H1 (cell line): ENCODE data around the gene DPP4. TPM values are rescaled to one million over a fixed set of nuclear protein-coding genes. Genes with fewer than 3 reads are reported as not detected.

Source experiments
- HDAC6 ChIP-seq: IDR thresholded peaks from one replicate; pipeline ENCODE4 v1.7.1; 2012; ENCODE audit warnings: low read depth, mild to moderate bottlenecking, inconsistent platforms, low read length, moderate library complexity
- POU5F1 ChIP-seq: IDR thresholded peaks from 2 replicates; pipeline ENCODE4 v1.6.1; 2011; ENCODE audit warnings: low read depth, mild to moderate bottlenecking, low read length, moderate library complexity
- RFX5 ChIP-seq: IDR thresholded peaks from 2 replicates; pipeline ENCODE4 v1.6.1; 2011; ENCODE audit warnings: low read depth, low read length, improper control_type of control experiment, borderline replicate concordance
- polyA plus RNA-seq, 7 experiments: library from polyadenylated mRNA; depleted of rRNA in 3 of 7; stranded (reverse) in 5 of 7; unstranded in 2 of 7; fragments of >200 nt in 5 of 7; fragments of 200-250 nt in 2 of 7; gene quantifications; 1 replicate in 5 of 7; 2 replicates in 1 of 7; 4 replicates in 1 of 7; pipeline versions ENCODE4 v1.2.1 to v1.2.3, GENCODE V29; 2011 to 2013; ENCODE audit warnings: missing spikeins in 2 of 7, mixed read lengths in 2 of 7
- total RNA-seq: library from RNA; stranded (reverse); fragmentation: NEBNext Ultra II Directional; extraction: Animal tissue kit (Norgen Biotek cat#: 25700); gene quantifications from 2 replicates; pipeline ENCODE4 v1.2.1, GENCODE V29; 2021
- TF ChIP-seq, protein P1 (sequence below): fragments of 300-600 bp; sonication (generic); IDR thresholded peaks from 2 replicates; pipeline ENCODE4 v1.7.1; 2012; ENCODE audit warnings: low read length, moderate library complexity, mild to moderate bottlenecking, inconsistent platforms; ENCODE audit not compliant: insufficient replicate concordance

DPP4 gene
- total and polyA plus RNA-seq, 2 of the 8 experiments (the other 6 are each of a cell fraction or from before 2014, with no cell fraction given), result 1.3 to 3.1 TPM

DNA sequence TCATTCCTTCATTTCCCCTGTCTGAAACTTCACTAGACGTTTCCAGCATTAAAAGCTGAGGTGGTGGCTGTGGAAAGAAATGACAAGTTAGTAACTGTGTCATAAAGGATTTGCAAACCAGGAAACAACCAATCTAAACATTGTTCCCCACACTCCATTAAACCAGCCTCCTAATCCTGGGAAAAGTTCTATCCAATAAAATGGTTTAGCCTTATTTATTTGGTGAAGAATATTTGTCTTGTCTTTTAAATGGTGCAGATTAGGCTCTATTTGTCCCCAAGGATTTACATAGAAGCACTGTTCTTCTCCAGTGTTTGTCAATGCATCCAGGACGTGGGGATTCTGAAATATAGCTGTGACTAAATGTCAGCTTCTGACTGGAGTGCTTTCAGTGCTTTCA, 10.5 kb upstream of the DPP4 start (continued):
- TF ChIP-seq, protein P1, sequence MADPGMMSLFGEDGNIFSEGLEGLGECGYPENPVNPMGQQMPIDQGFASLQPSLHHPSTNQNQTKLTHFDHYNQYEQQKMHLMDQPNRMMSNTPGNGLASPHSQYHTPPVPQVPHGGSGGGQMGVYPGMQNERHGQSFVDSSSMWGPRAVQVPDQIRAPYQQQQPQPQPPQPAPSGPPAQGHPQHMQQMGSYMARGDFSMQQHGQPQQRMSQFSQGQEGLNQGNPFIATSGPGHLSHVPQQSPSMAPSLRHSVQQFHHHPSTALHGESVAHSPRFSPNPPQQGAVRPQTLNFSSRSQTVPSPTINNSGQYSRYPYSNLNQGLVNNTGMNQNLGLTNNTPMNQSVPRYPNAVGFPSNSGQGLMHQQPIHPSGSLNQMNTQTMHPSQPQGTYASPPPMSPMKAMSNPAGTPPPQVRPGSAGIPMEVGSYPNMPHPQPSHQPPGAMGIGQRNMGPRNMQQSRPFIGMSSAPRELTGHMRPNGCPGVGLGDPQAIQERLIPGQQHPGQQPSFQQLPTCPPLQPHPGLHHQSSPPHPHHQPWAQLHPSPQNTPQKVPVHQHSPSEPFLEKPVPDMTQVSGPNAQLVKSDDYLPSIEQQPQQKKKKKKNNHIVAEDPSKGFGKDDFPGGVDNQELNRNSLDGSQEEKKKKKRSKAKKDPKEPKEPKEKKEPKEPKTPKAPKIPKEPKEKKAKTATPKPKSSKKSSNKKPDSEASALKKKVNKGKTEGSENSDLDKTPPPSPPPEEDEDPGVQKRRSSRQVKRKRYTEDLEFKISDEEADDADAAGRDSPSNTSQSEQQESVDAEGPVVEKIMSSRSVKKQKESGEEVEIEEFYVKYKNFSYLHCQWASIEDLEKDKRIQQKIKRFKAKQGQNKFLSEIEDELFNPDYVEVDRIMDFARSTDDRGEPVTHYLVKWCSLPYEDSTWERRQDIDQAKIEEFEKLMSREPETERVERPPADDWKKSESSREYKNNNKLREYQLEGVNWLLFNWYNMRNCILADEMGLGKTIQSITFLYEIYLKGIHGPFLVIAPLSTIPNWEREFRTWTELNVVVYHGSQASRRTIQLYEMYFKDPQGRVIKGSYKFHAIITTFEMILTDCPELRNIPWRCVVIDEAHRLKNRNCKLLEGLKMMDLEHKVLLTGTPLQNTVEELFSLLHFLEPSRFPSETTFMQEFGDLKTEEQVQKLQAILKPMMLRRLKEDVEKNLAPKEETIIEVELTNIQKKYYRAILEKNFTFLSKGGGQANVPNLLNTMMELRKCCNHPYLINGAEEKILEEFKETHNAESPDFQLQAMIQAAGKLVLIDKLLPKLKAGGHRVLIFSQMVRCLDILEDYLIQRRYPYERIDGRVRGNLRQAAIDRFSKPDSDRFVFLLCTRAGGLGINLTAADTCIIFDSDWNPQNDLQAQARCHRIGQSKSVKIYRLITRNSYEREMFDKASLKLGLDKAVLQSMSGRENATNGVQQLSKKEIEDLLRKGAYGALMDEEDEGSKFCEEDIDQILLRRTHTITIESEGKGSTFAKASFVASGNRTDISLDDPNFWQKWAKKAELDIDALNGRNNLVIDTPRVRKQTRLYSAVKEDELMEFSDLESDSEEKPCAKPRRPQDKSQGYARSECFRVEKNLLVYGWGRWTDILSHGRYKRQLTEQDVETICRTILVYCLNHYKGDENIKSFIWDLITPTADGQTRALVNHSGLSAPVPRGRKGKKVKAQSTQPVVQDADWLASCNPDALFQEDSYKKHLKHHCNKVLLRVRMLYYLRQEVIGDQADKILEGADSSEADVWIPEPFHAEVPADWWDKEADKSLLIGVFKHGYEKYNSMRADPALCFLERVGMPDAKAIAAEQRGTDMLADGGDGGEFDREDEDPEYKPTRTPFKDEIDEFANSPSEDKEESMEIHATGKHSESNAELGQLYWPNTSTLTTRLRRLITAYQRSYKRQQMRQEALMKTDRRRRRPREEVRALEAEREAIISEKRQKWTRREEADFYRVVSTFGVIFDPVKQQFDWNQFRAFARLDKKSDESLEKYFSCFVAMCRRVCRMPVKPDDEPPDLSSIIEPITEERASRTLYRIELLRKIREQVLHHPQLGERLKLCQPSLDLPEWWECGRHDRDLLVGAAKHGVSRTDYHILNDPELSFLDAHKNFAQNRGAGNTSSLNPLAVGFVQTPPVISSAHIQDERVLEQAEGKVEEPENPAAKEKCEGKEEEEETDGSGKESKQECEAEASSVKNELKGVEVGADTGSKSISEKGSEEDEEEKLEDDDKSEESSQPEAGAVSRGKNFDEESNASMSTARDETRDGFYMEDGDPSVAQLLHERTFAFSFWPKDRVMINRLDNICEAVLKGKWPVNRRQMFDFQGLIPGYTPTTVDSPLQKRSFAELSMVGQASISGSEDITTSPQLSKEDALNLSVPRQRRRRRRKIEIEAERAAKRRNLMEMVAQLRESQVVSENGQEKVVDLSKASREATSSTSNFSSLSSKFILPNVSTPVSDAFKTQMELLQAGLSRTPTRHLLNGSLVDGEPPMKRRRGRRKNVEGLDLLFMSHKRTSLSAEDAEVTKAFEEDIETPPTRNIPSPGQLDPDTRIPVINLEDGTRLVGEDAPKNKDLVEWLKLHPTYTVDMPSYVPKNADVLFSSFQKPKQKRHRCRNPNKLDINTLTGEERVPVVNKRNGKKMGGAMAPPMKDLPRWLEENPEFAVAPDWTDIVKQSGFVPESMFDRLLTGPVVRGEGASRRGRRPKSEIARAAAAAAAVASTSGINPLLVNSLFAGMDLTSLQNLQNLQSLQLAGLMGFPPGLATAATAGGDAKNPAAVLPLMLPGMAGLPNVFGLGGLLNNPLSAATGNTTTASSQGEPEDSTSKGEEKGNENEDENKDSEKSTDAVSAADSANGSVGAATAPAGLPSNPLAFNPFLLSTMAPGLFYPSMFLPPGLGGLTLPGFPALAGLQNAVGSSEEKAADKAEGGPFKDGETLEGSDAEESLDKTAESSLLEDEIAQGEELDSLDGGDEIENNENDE, result no peak
- TF ChIP-seq POU5F1 (no peak), HDAC6 (no peak), RFX5 (no peak)
